GM23248 (cell line): ENCODE measurements around the gene CASQ1. TPM values are rescaled to one million over a fixed set of nuclear protein-coding genes. Genes with fewer than 3 reads are reported as not detected.

Source experiments
- DNase-seq: peaks from one replicate; pipeline ENCODE4 v3.0.0-alpha.2; 2015
- H2AFZ ChIP-seq: fragments of 200-600 bp; sonication (generic); 2 replicates; pipeline ENCODE4 v1.6.1; 2016; ENCODE audit warnings: antibody characterized with exemption
- H3F3A ChIP-seq: fragments of 200-600 bp; sonication (generic); 2 replicates; pipeline ENCODE4 v1.6.1; 2016; ENCODE audit warnings: mild to moderate bottlenecking, antibody characterized with exemption, mixed run types; ENCODE audit not compliant: insufficient read depth
- H3K27ac ChIP-seq: fragments of 200-600 bp; sonication (generic); 2 replicates; pipeline ENCODE4 v1.5.1; 2016; ENCODE audit warnings: mild to moderate bottlenecking
- H3K27me3 ChIP-seq: fragments of 200-600 bp; sonication (generic); replicated peaks from 2 replicates; pipeline ENCODE4 v1.6.1; 2016; ENCODE audit warnings: mild to moderate bottlenecking; ENCODE audit not compliant: insufficient read depth
- H3K36me3 ChIP-seq: fragments of 200-600 bp; sonication (generic); 2 replicates; pipeline ENCODE4 v1.6.1; 2016; ENCODE audit warnings: low read depth, mild to moderate bottlenecking
- H3K4me1 ChIP-seq: fragments of 200-600 bp; sonication (generic); 2 replicates; pipeline ENCODE4 v1.6.1; 2016; ENCODE audit warnings: mild to moderate bottlenecking; ENCODE audit not compliant: insufficient read depth
- H3K4me2 ChIP-seq: fragments of 200-600 bp; sonication (generic); one replicate; pipeline ENCODE4 v1.6.1; 2016; ENCODE audit warnings: mild to moderate bottlenecking; ENCODE audit not compliant: unreplicated experiment
- H3K4me3 ChIP-seq: fragments of 200-600 bp; sonication (generic); 2 replicates; pipeline ENCODE4 v1.5.1; 2016; ENCODE audit warnings: mild to moderate bottlenecking
- H3K79me2 ChIP-seq: fragments of 200-600 bp; sonication (generic); 2 replicates; pipeline ENCODE4 v1.6.1; 2016; ENCODE audit warnings: mild to moderate bottlenecking; ENCODE audit not compliant: insufficient read depth
- H3K9ac ChIP-seq: fragments of 200-600 bp; sonication (generic); 2 replicates; pipeline ENCODE4 v1.6.1; 2016; ENCODE audit warnings: mild to moderate bottlenecking
- H3K9me2 ChIP-seq: fragments of 200-600 bp; sonication (generic); 2 replicates; pipeline ENCODE4 v1.6.1; 2016; ENCODE audit warnings: mixed run types, mild to moderate bottlenecking, moderate library complexity; ENCODE audit not compliant: insufficient read depth
- H3K9me3 ChIP-seq: fragments of 200-600 bp; sonication (generic); one replicate; pipeline ENCODE4 v1.6.1; 2017; ENCODE audit warnings: low read depth
- H4K20me1 ChIP-seq: fragments of 200-600 bp; sonication (generic); 2 replicates; pipeline ENCODE4 v1.6.0; 2016; ENCODE audit not compliant: insufficient read depth
- EZH2 ChIP-seq: fragments of 200-600 bp; sonication (generic); IDR thresholded peaks from 2 replicates; pipeline ENCODE4 v1.6.1; 2018; ENCODE audit warnings: antibody characterized with exemption, mild to moderate bottlenecking; ENCODE audit not compliant: insufficient read depth, poor library complexity, severe bottlenecking
- EZH2phosphoT487 ChIP-seq: fragments of 200-600 bp; sonication (generic); IDR thresholded peaks from 2 replicates; pipeline ENCODE4 v1.6.1; 2018; ENCODE audit warnings: antibody characterized with exemption, moderate library complexity, mild to moderate bottlenecking, low read depth; ENCODE audit not compliant: insufficient read depth
- WGBS, 2 experiments: methylation state at CpG; one replicate each; pipeline ENCODE4 v1.1.6; 2015 to 2017; ENCODE audit warnings: low lambda C conversion rate in 2 of 2, low coverage in 1 of 2; ENCODE audit errors: missing lambda C conversion rate in 2 of 2; 5-methylcytosine and 5-hydroxymethylcytosine counted together
- in situ Hi-C: fragments of 300-500 bp; cut with MboI; formaldehyde crosslinking; loops from 2 replicates; pipeline ENCODE4 v1.15.0; 2020
- polyA plus RNA-seq: library from polyadenylated mRNA; unstranded; fragments of >200 nt; fragmentation: Nextera tagmentation; extraction: Ambion mirVana; gene quantifications from 2 replicates; pipeline ENCODE4 v1.2.1, GENCODE V29; 2016
- total RNA-seq: library from RNA; depleted of rRNA; stranded (reverse); fragments of >200 nt; shearing (Covaris generic); gene quantifications from 2 replicates; pipeline ENCODE4 v1.2.3, GENCODE V29; 2014

Gene CASQ1
- total and polyA plus RNA-seq, 2 experiments from 2014 or later: 0.11 TPM; not detected in 1

DNA sequence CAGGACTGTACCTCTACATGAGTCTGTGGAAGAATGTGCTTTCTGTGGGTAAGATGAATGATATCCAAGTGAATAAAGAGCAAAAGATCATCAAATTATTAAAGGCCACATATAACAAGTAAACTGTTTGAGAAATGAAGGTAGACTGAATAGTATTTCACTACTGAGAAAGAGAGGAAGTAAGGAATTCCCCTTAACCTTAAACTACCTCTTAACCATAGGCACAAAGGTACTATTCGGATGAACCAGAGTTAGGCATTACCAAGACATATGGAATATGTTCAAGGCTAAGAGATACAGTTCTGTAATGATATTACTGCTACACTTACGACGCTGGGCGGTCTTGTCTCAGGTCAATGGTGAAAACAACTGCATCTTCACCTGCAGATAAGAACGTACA is 46.4 kb downstream of the CASQ1 start:
- TF ChIP-seq EZH2: no peak
- TF ChIP-seq EZH2phosphoT487: no peak
- Histone ChIP-seq H3K79me2 (0 out of 2 replicates have a peak, but pooled peaks cover 10% of the 10 kb centered on the region), H3K4me1 (no peaks in the 10 kb centered on the region), H3K9ac (no peak overlapping the region), H3F3A (no peaks in the 10 kb centered on the region), H2AFZ (no peak overlapping the region), H3K4me3 (no peak overlapping the region), H3K9me2 (no peaks in the 10 kb centered on the region), H4K20me1 (no peaks in the 10 kb centered on the region), H3K27me3 (no peaks in the 10 kb centered on the region), H3K9me3 (no peaks in the 10 kb centered on the region), H3K36me3 (peaks cover 49% of the 10 kb centered on the region), H3K4me2 (no peak overlapping the region), H3K27ac (no peak overlapping the region)
- 98% methylated on average over 5 of the region's 5 CpGs for WGBS, 2 experiments
- in situ Hi-C loops: no loop called here
- no peak for DNase-seq

GRCh38 chr1:160237558-160237957 is 47.2 kb downstream of the CASQ1 start:
- in situ Hi-C loops: no loop called here
- no peak for DNase-seq
- no peak overlapping the region for H3K9ac ChIP-seq
- no peak overlapping the region for H3K4me3 ChIP-seq
- 92 to 98% methylated on average over 2 of the region's 2 CpGs for WGBS, 2 experiments
- no peaks in the 10 kb centered on the region for H3K9me3 ChIP-seq
- peaks cover 46% of the 10 kb centered on the region for H3K36me3 ChIP-seq
- H3K27me3 ChIP-seq: no peaks in the 10 kb centered on the region
- TF ChIP-seq EZH2: no peak
- TF ChIP-seq EZH2phosphoT487: no peak
- H2AFZ ChIP-seq: no peak overlapping the region
- peaks cover 17% of the 10 kb centered on the region for H3K79me2 ChIP-seq
- H3K9me2 ChIP-seq: no peaks in the 10 kb centered on the region
- H3K4me1 ChIP-seq: no peaks in the 10 kb centered on the region
- H3F3A ChIP-seq: no peaks in the 10 kb centered on the region
- no peaks in the 10 kb centered on the region for H4K20me1 ChIP-seq
- no peak overlapping the region for H3K27ac ChIP-seq
- no peak overlapping the region for H3K4me2 ChIP-seq

DNA sequence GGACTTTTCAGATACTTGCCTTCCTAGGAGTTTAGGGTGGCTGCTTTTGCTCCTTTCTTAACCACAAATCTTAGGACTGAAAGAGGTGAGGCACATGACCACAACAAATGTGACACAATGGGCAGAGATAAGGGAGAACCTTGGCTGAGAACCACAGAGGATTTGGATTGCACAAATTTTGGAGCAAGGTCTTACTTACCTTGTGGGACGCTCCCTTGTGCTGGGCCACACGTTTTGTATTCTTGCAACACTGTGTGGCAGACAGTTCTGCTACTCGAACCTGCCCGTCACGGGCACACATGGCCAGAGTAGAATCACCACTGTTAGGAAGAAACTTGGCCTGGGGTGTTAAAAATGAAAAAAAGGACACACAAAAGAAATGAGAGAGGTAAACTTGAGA is 48.0 kb downstream of the CASQ1 start:
- no peak overlapping the region for H3K9ac ChIP-seq
- H3K4me2 ChIP-seq: no peak overlapping the region
- DNase-seq: no peak
- H3K27ac ChIP-seq: no peak overlapping the region
- H3K9me3 ChIP-seq: no peaks in the 10 kb centered on the region
- WGBS, 2 experiments: 84 to 89% methylated on average over 5 of the region's 5 CpGs
- H2AFZ ChIP-seq: no peak overlapping the region
- H3K4me1 ChIP-seq: no peaks in the 10 kb centered on the region
- in situ Hi-C loops: no loop called here
- H4K20me1 ChIP-seq: no peaks in the 10 kb centered on the region
- no peak for TF ChIP-seq EZH2
- H3F3A ChIP-seq: no peaks in the 10 kb centered on the region
- no peaks in the 10 kb centered on the region for H3K27me3 ChIP-seq
- H3K4me3 ChIP-seq: no peak overlapping the region
- H3K79me2 ChIP-seq: peaks cover 23% of the 10 kb centered on the region
- peaks cover 45% of the 10 kb centered on the region for H3K36me3 ChIP-seq
- no peaks in the 10 kb centered on the region for H3K9me2 ChIP-seq

DNA sequence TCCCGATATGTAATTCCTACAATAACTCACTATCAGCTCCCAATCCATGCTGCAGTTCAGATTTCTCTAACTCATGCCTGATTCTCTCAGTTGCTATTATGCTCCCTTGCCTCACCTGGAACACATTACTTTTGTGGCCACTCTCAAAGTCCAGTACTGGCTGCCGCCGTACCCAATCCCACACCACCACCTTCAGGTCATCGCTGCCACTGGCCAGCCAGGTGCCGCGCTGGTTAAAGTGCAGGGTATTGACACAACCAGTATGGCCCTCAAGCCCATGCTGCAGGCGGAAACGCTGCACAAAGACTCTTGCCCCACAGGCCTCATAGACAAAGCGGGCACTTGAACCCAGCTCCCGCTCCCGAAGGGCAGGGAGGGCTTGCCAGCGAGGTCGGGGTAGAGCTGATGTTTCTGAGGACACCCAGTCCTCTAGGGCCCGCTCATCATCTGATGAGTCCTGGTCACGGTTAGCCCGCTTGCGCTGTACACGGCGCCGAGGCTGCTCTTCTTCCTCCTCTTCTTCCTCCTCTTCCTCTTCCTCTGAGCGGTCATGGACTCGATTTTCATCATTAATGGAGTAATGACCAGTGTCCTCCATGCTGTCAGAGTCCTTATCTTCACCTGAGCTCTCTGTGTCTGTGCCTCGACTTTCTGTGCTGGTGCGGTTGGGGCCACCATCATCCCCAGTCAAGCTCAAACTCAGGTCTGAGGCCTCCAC is 49.4 kb downstream of the CASQ1 start:
- Histone ChIP-seq H3F3A (no peaks in the 10 kb centered on the region), H3K4me1 (no peaks in the 10 kb centered on the region), H4K20me1 (no peaks in the 10 kb centered on the region), H3K4me3 (no peak overlapping the region), H3K4me2 (no peak overlapping the region), H3K27ac (no peak overlapping the region), H2AFZ (no peak overlapping the region), H3K27me3 (no peaks in the 10 kb centered on the region), H3K9me2 (no peaks in the 10 kb centered on the region), H3K9me3 (no peaks in the 10 kb centered on the region), H3K36me3 (peaks cover 45% of the 10 kb centered on the region), H3K9ac (no peak overlapping the region), H3K79me2 (peaks cover 34% of the 10 kb centered on the region)
- no peak for TF ChIP-seq EZH2phosphoT487
- no peak for TF ChIP-seq EZH2
- 92 to 94% methylated on average over 24 of the region's 24 CpGs for WGBS, 2 experiments
- no peak for DNase-seq
- in situ Hi-C loops: no loop called here

- TF ChIP-seq EZH2 (no peak), EZH2phosphoT487 (no peak)
- peaks cover 75% of the 10 kb centered on the region for H3K79me2 ChIP-seq
- in situ Hi-C loops: no loop called here
Measured at GRCh38 chr1:160243767-160244166, 53.4 kb downstream of the CASQ1 start.

More at GRCh38 chr1:160243767-160244166, 53.4 kb downstream of the CASQ1 start:
- no peak overlapping the region for H2AFZ ChIP-seq
- H3F3A ChIP-seq: no peaks in the 10 kb centered on the region
- H3K27ac ChIP-seq: no peak overlapping the region
- no peak overlapping the region for H3K4me2 ChIP-seq
- H3K9me2 ChIP-seq: no peaks in the 10 kb centered on the region
- no peaks in the 10 kb centered on the region for H3K4me1 ChIP-seq
- no peak overlapping the region for H3K9ac ChIP-seq
- no peak overlapping the region for H3K4me3 ChIP-seq
- no peaks in the 10 kb centered on the region for H3K9me3 ChIP-seq
- H3K36me3 ChIP-seq: peaks cover 15% of the 10 kb centered on the region
- no peaks in the 10 kb centered on the region; the same call in 1 of the 2 replicates for H4K20me1 ChIP-seq
- no peak for DNase-seq
- no peaks in the 10 kb centered on the region for H3K27me3 ChIP-seq
